ENCODE measurements around the gene DRC1. TPM values are rescaled to one million over a fixed set of nuclear protein-coding genes. Genes with fewer than 3 reads are reported as not detected.

DRC1 gene
- total and polyA plus RNA-seq, 2 of the 4 experiments (the other 2 are of a cell fraction): 0.18 TPM; not detected in 1

DNA sequence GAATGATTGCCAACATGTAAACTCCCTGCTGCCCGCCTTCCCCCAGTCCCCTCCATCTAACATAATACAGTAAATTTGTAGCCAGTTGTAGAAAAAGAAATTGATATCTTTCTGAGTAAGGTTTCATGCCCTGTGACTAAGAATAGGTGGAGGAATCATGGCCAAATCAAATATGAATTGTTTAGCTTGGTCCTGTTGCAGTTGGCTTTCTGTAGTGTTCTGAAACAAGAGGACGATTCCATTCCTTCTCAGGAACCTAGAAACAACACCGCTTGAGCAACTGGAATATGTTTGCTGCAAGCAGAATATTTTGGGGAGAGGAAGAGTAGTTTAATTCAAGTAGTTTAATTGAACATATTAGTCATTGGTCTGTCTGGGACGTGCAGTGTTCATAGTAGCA, 7.0 kb upstream of the DRC1 start:
- ATAC-seq (ENCODE audit: low read depth): no peak
- dilution Hi-C loops (cut with HindIII; ENCODE audit: low sequenced_read_pairs, unreplicated experiment): no loop called here
- no CpG with 5 or more reads among the region's 4 CpGs for WGBS, 2 experiments (ENCODE audit: extremely low coverage in 2 of 2, insufficient read length in 1 of 2)

More for the DNA sequence above, 7.0 kb upstream of the DRC1 start:
- H3K79me1 ChIP-seq (ENCODE audit: low read depth in 1 of 2, low read length in 2 of 2): no peaks in the 10 kb centered on the region
- DNase-seq: peak; percentile 12
- CTCF ChIA-PET: interaction anchor here (0.6 kb wide), 1 partner anchor 197 kb away, joined by 3 read pairs; no protein-coding TSS in a partner anchor
- H3K4me2 ChIP-seq (ENCODE audit: low read depth, low read length): no peak overlapping the region
- H3K9me1 ChIP-seq (ENCODE audit: insufficient read depth, low read length): peaks cover 2% of the 10 kb centered on the region; the same call in 1 of the 2 replicates
- no peak overlapping the region for H3K18ac ChIP-seq (ENCODE audit: low read depth, low read length)
- H3K23ac ChIP-seq (ENCODE audit: low read depth, low read length): no peak overlapping the region
- H3K27ac ChIP-seq (ENCODE audit: insufficient read depth, low read length): no peak overlapping the region
- H4K20me1 ChIP-seq (ENCODE audit: insufficient read depth, low read length): no peaks in the 10 kb centered on the region; the same call in 1 of the 2 replicates
- in situ Hi-C loops (cut with MboI; ENCODE audit: low sequenced_read_pairs): no loop called here
- no peak overlapping the region for H4K5ac ChIP-seq (ENCODE audit: low read depth, low read length)
- H3K4me3 ChIP-seq (ENCODE audit: insufficient read depth, low read depth, low read length): no peak overlapping the region
- POLR2A ChIA-PET (ENCODE audit: unreplicated experiment): no interaction called here
- no peak overlapping the region for H4K8ac ChIP-seq (ENCODE audit: low read depth in 2 of 2, low read length in 2 of 2)
- H2AK9ac ChIP-seq (replicated peaks; ENCODE audit: low read depth, low read length, poor library complexity): no peak overlapping the region
- H2AFZ ChIP-seq (replicated peaks; ENCODE audit: low read length, poor library complexity): no peak overlapping the region
- H3K36me3 ChIP-seq (ENCODE audit: control insufficient read depth, insufficient read depth, low read length): peaks cover 6% of the 10 kb centered on the region; the same call in 1 of the 2 replicates
- BruUV-seq (replicated peaks): no TSS peak
- TF ChIP-seq MAZ (IDR thresholded peaks at IDR 0.05; ENCODE audit: borderline replicate concordance, low read depth, low read length) (no peak), NFE2L2 (IDR thresholded peaks at IDR 0.05; ENCODE audit: low read depth, low read length) (no peak), MXI1 (IDR thresholded peaks at IDR 0.05; ENCODE audit: borderline replicate concordance, low read depth, low read length) (no peak), RFX5 (IDR thresholded peaks at IDR 0.05; ENCODE audit: low read depth, low read length) (no peak)
- TF ChIP-seq, protein P1, sequence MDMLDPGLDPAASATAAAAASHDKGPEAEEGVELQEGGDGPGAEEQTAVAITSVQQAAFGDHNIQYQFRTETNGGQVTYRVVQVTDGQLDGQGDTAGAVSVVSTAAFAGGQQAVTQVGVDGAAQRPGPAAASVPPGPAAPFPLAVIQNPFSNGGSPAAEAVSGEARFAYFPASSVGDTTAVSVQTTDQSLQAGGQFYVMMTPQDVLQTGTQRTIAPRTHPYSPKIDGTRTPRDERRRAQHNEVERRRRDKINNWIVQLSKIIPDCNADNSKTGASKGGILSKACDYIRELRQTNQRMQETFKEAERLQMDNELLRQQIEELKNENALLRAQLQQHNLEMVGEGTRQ (IDR thresholded peaks at IDR 0.05; ENCODE audit: low read depth, low read length): no peak
- TF ChIP-seq, protein P2, sequence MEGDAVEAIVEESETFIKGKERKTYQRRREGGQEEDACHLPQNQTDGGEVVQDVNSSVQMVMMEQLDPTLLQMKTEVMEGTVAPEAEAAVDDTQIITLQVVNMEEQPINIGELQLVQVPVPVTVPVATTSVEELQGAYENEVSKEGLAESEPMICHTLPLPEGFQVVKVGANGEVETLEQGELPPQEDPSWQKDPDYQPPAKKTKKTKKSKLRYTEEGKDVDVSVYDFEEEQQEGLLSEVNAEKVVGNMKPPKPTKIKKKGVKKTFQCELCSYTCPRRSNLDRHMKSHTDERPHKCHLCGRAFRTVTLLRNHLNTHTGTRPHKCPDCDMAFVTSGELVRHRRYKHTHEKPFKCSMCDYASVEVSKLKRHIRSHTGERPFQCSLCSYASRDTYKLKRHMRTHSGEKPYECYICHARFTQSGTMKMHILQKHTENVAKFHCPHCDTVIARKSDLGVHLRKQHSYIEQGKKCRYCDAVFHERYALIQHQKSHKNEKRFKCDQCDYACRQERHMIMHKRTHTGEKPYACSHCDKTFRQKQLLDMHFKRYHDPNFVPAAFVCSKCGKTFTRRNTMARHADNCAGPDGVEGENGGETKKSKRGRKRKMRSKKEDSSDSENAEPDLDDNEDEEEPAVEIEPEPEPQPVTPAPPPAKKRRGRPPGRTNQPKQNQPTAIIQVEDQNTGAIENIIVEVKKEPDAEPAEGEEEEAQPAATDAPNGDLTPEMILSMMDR (conservative IDR thresholded peaks at IDR 0.05; ENCODE audit: low read depth, low read length): no peak
- intact Hi-C loops (cut with micrococcal nuclease): no loop called here
- H3K9ac ChIP-seq (ENCODE audit: low read depth, low read length): no peak overlapping the region
- no peak overlapping the region for H2BK15ac ChIP-seq (ENCODE audit: low read depth, low read length)
- no peak overlapping the region for H3K56ac ChIP-seq (ENCODE audit: extremely low read depth, insufficient read depth, low read length)
- H3K14ac ChIP-seq (replicated peaks; ENCODE audit: low read depth, low read length): no peak overlapping the region
- no peaks in the 10 kb centered on the region for H3K9me3 ChIP-seq (ENCODE audit: control insufficient read depth, insufficient read depth, low read length)
- no peak overlapping the region for H2BK20ac ChIP-seq (ENCODE audit: low read depth, low read length)
- H3K27me3 ChIP-seq (ENCODE audit: control insufficient read depth, insufficient read depth, low read length): no peaks in the 10 kb centered on the region
- no peak overlapping the region for H2BK5ac ChIP-seq (ENCODE audit: low read depth, low read length, poor library complexity, severe bottlenecking)
- H3K4ac ChIP-seq (ENCODE audit: low read depth, low read length): no peak overlapping the region
- no peak overlapping the region for H4K91ac ChIP-seq (ENCODE audit: insufficient read depth, low read depth, low read length)
- H2AK5ac ChIP-seq (ENCODE audit: low read depth, low read length): no peak overlapping the region
- H3K4me1 ChIP-seq (ENCODE audit: control insufficient read depth, insufficient read depth, low read length): no peaks in the 10 kb centered on the region
- H2BK120ac ChIP-seq (ENCODE audit: low read depth, low read length): no peak overlapping the region
